ENCODE results near the gene TMEM109.

DNA sequence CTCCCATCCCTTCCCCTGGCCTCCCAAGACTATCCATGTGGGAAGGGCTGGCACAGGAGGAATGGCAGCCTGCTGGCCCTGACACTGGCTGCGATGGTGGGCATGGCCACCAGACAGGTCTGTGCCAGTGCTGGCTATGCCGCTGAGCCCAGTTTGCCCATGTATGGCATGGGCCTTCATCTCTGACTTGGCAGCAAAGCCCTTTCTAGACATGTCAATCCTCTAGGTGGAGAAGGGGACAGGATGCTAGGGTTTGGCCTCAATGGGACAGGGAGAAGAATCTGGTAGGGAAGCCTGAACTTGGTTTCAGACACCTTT, 37.8 kb upstream of the TMEM109 start:
- TF ChIP-seq, protein P1, sequence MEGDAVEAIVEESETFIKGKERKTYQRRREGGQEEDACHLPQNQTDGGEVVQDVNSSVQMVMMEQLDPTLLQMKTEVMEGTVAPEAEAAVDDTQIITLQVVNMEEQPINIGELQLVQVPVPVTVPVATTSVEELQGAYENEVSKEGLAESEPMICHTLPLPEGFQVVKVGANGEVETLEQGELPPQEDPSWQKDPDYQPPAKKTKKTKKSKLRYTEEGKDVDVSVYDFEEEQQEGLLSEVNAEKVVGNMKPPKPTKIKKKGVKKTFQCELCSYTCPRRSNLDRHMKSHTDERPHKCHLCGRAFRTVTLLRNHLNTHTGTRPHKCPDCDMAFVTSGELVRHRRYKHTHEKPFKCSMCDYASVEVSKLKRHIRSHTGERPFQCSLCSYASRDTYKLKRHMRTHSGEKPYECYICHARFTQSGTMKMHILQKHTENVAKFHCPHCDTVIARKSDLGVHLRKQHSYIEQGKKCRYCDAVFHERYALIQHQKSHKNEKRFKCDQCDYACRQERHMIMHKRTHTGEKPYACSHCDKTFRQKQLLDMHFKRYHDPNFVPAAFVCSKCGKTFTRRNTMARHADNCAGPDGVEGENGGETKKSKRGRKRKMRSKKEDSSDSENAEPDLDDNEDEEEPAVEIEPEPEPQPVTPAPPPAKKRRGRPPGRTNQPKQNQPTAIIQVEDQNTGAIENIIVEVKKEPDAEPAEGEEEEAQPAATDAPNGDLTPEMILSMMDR (IDR thresholded peaks at IDR 0.05; ENCODE audit: insufficient read depth, low read length) = no peak
- TF ChIP-seq POLR2AphosphoS5 (IDR thresholded peaks at IDR 0.05; ENCODE audit: low read depth) (no peak), GABPA (IDR thresholded peaks at IDR 0.05; ENCODE audit: low read depth) (no peak)
- TF ChIP-seq, protein P2, sequence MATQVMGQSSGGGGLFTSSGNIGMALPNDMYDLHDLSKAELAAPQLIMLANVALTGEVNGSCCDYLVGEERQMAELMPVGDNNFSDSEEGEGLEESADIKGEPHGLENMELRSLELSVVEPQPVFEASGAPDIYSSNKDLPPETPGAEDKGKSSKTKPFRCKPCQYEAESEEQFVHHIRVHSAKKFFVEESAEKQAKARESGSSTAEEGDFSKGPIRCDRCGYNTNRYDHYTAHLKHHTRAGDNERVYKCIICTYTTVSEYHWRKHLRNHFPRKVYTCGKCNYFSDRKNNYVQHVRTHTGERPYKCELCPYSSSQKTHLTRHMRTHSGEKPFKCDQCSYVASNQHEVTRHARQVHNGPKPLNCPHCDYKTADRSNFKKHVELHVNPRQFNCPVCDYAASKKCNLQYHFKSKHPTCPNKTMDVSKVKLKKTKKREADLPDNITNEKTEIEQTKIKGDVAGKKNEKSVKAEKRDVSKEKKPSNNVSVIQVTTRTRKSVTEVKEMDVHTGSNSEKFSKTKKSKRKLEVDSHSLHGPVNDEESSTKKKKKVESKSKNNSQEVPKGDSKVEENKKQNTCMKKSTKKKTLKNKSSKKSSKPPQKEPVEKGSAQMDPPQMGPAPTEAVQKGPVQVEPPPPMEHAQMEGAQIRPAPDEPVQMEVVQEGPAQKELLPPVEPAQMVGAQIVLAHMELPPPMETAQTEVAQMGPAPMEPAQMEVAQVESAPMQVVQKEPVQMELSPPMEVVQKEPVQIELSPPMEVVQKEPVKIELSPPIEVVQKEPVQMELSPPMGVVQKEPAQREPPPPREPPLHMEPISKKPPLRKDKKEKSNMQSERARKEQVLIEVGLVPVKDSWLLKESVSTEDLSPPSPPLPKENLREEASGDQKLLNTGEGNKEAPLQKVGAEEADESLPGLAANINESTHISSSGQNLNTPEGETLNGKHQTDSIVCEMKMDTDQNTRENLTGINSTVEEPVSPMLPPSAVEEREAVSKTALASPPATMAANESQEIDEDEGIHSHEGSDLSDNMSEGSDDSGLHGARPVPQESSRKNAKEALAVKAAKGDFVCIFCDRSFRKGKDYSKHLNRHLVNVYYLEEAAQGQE (IDR thresholded peaks at IDR 0.05; ENCODE audit: insufficient replicate concordance, low read depth) = no peak
